ENCODE results near the gene SPATA13.
"Not testable (repeated sequence)": the region's sequence is repeated elsewhere in the genome, so short reads cannot be mapped to it uniquely, and the experiment has no call there.

The SPATA13 gene

GRCh38 chr13:24327598-24327997 is 167.1 kb downstream of the SPATA13 start:
- not testable (repeated sequence) for DNase-seq

- no peak for DNase-seq
Measured at GRCh38 chr13:24328145-24328544, 167.6 kb downstream of the SPATA13 start.

GRCh38 chr13:24338721-24339120 is 178.2 kb downstream of the SPATA13 start:
- DNase-seq: no peak

GRCh38 chr13:24339937-24340607 is 179.6 kb downstream of the SPATA13 start:
- DNase-seq: no peak

GRCh38 chr13:24340608-24340955 is 180.1 kb downstream of the SPATA13 start:
- no peak for DNase-seq

- no peak for DNase-seq
Measured at GRCh38 chr13:24341439-24341838, 180.9 kb downstream of the SPATA13 start.

- no peak for DNase-seq
Measured at GRCh38 chr13:24348385-24348784, 187.9 kb downstream of the SPATA13 start.

- peak; percentile 92 for DNase-seq
Measured at GRCh38 chr13:24348797-24349515, 188.4 kb downstream of the SPATA13 start.

- not testable (repeated sequence) for DNase-seq
Measured at GRCh38 chr13:24349778-24350664, 189.5 kb downstream of the SPATA13 start.

GRCh38 chr13:24351423-24351822 is 190.9 kb downstream of the SPATA13 start:
- no peak for DNase-seq

GRCh38 chr13:24353736-24354135 is 193.2 kb downstream of the SPATA13 start:
- DNase-seq: no peak

- no peak for DNase-seq
Measured at GRCh38 chr13:24355103-24355502, 194.6 kb downstream of the SPATA13 start.

GRCh38 chr13:24356270-24356669 is 195.8 kb downstream of the SPATA13 start:
- DNase-seq: no peak

Measured in COR-L47 (cell line).